ENCODE data around the gene OMP.

DNA sequence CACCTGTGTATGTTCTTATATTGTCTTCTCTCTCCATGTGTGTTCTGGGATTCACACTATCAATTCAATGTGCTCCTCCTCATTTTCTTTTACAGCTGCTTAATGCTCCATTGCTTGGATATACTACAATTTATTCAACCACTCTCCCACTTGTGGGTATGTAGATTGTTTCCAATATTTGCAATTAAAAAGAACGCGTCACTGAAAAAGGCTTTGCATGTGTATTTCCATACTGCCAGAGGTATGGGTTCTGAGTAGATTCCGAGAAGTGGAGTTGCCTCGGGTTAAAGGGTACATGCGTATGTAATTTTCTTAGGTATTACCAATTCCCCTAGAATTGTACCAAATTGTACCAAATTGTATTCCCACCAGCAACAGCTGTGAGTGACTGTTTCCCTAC, 42.8 kb upstream of the OMP start:
- TF ChIP-seq, protein P1, sequence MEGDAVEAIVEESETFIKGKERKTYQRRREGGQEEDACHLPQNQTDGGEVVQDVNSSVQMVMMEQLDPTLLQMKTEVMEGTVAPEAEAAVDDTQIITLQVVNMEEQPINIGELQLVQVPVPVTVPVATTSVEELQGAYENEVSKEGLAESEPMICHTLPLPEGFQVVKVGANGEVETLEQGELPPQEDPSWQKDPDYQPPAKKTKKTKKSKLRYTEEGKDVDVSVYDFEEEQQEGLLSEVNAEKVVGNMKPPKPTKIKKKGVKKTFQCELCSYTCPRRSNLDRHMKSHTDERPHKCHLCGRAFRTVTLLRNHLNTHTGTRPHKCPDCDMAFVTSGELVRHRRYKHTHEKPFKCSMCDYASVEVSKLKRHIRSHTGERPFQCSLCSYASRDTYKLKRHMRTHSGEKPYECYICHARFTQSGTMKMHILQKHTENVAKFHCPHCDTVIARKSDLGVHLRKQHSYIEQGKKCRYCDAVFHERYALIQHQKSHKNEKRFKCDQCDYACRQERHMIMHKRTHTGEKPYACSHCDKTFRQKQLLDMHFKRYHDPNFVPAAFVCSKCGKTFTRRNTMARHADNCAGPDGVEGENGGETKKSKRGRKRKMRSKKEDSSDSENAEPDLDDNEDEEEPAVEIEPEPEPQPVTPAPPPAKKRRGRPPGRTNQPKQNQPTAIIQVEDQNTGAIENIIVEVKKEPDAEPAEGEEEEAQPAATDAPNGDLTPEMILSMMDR (IDR thresholded peaks at IDR 0.05): no peak
- TF ChIP-seq POLR2A (IDR thresholded peaks at IDR 0.05) (no peak), EP300 (IDR thresholded peaks at IDR 0.05) (no peak)
